ENCODE results near the gene SCAMP4. TPM values are rescaled to one million over a fixed set of nuclear protein-coding genes. Genes with fewer than 3 reads are reported as not detected.

Gene SCAMP4
- total and polyA plus RNA-seq, 3 donors from 2014 or later, result 50.1 to 108 (median 80.1) TPM

DNA sequence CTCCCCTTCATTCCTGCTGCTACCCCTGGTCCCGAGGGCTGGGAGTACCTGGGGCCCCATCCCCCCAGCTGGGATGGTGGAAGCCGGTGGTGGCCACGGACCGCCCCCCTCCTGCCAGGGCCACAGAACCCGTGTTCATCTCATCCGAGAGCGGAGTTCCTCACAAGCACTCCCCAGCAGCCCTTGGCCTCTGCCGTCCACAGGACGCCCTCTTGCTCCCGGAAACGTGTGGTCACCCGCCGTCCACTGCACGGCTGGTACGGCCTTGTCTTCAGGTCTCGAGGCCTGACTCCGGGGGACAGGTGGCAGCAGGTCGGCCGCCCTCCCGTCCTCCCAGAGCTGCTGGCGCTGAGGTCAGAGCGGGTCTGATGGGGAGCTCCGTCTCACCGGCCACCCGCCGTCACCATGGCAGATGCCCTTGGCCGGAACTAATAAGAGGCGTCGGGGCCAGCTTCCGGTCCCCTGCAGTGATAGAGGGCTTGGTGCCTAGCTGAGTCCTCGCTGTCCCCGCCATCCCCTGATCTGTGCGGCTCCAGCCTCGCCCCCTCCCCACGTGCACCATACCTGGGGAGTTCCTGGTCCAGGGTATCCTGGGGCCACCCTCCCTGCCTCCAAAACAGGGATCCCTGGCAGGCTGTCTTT, 19.2 kb downstream of the SCAMP4 start:
- WGBS, 2 donors, result 93 to 94% methylated on average over 12 to 35 of the region's 35 CpGs
- Histone ChIP-seq H3K36me3 (ENCODE audit: low read depth, missing control alignments) (no peaks in the 10 kb centered on the region), H3K27ac (no peak overlapping the region), H3K4me1 (peaks cover 2% of the 10 kb centered on the region), H3K27me3 (no peaks in the 10 kb centered on the region), H3K4me3 (no peak overlapping the region), H3K9me3 (no peaks in the 10 kb centered on the region)
- intact Hi-C loops (cut with DNase I; ENCODE audit: low total_unique reads), result no loop called here
- no peak for TF ChIP-seq POLR2A (IDR thresholded peaks at IDR 0.05)
- DNase-seq, result no peak

DNA sequence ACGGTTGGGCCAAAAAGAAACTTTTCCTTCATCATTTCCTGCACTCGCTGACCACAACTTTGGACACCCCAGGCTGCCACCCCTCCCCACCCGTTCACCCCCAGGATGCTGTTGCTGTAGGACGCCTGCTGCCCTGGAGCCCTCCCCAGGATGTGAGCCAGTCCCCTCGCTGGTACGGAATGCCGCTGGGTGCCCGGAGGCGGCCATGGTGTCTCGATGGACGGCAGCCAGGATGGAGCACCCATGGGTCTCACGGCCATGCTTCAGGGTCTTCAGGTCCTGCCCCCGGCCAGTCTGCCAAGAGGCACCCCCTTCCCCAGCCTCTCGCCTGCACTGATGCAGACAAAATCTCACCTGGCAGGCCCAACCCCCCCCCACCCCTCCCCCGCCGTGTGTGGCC, 20.3 kb downstream of the SCAMP4 start:
- H3K36me3 ChIP-seq (ENCODE audit: low read depth, missing control alignments), result no peaks in the 10 kb centered on the region
- H3K27ac ChIP-seq, result no peak overlapping the region
- H3K4me3 ChIP-seq, result no peak overlapping the region
- H3K27me3 ChIP-seq, result no peaks in the 10 kb centered on the region
- no peaks in the 10 kb centered on the region for H3K9me3 ChIP-seq
- H3K4me1 ChIP-seq, result peaks cover 9% of the 10 kb centered on the region
- intact Hi-C loops (cut with DNase I; ENCODE audit: low total_unique reads), result no loop called here
- TF ChIP-seq, protein P1, sequence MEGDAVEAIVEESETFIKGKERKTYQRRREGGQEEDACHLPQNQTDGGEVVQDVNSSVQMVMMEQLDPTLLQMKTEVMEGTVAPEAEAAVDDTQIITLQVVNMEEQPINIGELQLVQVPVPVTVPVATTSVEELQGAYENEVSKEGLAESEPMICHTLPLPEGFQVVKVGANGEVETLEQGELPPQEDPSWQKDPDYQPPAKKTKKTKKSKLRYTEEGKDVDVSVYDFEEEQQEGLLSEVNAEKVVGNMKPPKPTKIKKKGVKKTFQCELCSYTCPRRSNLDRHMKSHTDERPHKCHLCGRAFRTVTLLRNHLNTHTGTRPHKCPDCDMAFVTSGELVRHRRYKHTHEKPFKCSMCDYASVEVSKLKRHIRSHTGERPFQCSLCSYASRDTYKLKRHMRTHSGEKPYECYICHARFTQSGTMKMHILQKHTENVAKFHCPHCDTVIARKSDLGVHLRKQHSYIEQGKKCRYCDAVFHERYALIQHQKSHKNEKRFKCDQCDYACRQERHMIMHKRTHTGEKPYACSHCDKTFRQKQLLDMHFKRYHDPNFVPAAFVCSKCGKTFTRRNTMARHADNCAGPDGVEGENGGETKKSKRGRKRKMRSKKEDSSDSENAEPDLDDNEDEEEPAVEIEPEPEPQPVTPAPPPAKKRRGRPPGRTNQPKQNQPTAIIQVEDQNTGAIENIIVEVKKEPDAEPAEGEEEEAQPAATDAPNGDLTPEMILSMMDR (IDR thresholded peaks at IDR 0.05), result no peak
- no peak for TF ChIP-seq POLR2A (IDR thresholded peaks at IDR 0.05)
- 88 to 89% methylated on average over 15 to 16 of the region's 16 CpGs for WGBS, 2 donors
- DNase-seq, result no peak

DNA sequence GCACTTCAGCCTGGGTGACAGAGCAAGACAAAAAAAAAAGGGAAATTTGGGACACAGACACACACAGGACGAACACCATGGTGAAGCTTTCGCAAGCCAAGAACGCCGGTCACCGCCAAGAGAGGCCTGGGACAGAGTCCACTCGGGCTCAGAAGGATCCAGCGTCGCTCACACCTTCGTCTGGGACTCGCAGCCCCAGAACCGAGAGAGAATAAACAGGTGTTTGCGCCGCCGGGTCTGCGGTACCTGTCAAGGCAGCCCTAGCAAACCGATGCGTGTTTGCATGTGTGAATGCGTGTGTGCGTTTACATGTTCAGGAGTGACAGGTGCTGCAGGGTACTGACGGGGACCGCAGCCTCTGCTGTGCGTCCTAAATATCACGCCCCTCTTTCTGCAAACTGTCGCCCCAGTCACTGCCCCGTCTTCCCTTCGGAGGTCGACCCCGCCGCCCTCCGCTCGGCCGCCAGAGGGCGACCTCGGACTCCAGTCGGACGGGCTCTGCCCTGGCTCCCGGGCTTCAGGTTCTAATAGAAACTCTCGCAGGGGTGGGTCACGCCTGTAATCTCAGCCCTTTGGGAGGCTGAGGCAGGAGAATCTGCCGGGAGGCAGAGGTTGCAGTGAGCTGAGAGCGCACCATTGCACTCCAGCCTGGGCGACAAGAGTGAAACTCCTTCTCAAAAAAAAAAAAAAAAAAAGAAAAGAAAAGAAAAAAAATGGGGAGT, 24.0 kb downstream of the SCAMP4 start:
- no peak for TF ChIP-seq POLR2A (IDR thresholded peaks at IDR 0.05)
- TF ChIP-seq, protein P1 (IDR thresholded peaks at IDR 0.05), result peak; percentile 73 to 91 (median 89)
- H3K9me3 ChIP-seq, result no peaks in the 10 kb centered on the region
- peak; percentile 87 for DNase-seq
- H3K27me3 ChIP-seq, result no peaks in the 10 kb centered on the region
- 14 to 22% methylated on average over 11 to 42 of the region's 42 CpGs for WGBS, 2 donors
- peaks cover 9% of the 10 kb centered on the region for H3K4me1 ChIP-seq
- H3K27ac ChIP-seq, result no peak overlapping the region
- intact Hi-C loops (cut with DNase I; ENCODE audit: low total_unique reads), result no loop called here
- H3K36me3 ChIP-seq (ENCODE audit: low read depth, missing control alignments), result no peaks in the 10 kb centered on the region
- no peak overlapping the region for H3K4me3 ChIP-seq

DNA sequence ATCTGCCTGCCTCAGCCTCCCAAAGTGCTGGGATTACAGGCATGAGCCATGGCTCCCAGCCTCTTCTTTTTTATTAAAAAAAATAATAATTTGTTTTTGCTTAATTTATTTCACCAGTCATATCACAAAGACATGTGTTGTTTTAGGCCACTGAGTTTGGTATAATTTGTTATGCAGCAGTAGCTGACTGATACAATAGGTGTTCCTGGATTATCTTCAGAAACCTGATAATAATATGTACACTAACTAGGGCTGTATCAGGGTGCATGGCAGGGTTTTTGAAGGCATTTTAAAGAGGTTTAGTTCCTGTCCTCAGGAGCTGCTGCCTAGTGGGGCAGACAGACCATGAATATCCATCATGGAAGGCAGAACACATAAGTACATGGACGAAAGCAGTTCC, 26.2 kb downstream of the SCAMP4 start:
- DNase-seq, result no peak
- 100% methylated on average over 1 of the region's 1 CpG for WGBS, 2 donors
- peaks cover 9% of the 10 kb centered on the region for H3K4me1 ChIP-seq
- no peak overlapping the region for H3K4me3 ChIP-seq
- H3K36me3 ChIP-seq (ENCODE audit: low read depth, missing control alignments), result no peaks in the 10 kb centered on the region
- H3K27ac ChIP-seq, result no peak overlapping the region
- intact Hi-C loops (cut with DNase I; ENCODE audit: low total_unique reads), result no loop called here
- no peaks in the 10 kb centered on the region for H3K27me3 ChIP-seq
- TF ChIP-seq, protein P1 (IDR thresholded peaks at IDR 0.05), result no peak
- no peak for TF ChIP-seq POLR2A (IDR thresholded peaks at IDR 0.05)
- H3K9me3 ChIP-seq, result no peaks in the 10 kb centered on the region

DNA sequence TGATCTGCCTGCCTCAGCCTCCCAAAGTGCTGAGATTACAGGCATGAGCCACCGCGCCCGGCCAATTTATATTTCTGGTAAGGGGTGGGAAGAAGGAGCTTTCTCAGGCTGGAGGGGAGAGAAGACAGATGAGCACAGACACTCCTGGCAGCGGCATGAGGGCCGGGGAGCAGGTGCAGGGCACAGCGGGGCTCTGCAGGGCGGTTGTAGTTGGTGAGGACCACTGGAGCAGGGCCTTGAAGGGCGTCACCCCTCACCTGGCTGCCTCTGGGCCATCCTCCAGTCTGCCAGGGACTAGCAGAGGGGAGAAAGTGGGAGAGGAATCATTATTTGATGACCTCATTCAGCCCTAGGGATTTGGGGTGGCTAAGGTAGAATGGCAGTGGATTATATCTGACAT, 27.2 kb downstream of the SCAMP4 start:
- no peaks in the 10 kb centered on the region for H3K9me3 ChIP-seq
- H3K4me3 ChIP-seq, result no peak overlapping the region
- no peak for TF ChIP-seq POLR2A (IDR thresholded peaks at IDR 0.05)
- TF ChIP-seq, protein P1 (IDR thresholded peaks at IDR 0.05), result no peak
- intact Hi-C loops (cut with DNase I; ENCODE audit: low total_unique reads), result no loop called here
- no peak overlapping the region for H3K27ac ChIP-seq
- H3K27me3 ChIP-seq, result no peaks in the 10 kb centered on the region
- no peaks in the 10 kb centered on the region for H3K36me3 ChIP-seq (ENCODE audit: low read depth, missing control alignments)
- peaks cover 9% of the 10 kb centered on the region for H3K4me1 ChIP-seq
- 88 to 90% methylated on average over 8 of the region's 8 CpGs for WGBS, 2 donors
- no peak for DNase-seq
